ENCODE data around the gene CDK5R2.

DNA sequence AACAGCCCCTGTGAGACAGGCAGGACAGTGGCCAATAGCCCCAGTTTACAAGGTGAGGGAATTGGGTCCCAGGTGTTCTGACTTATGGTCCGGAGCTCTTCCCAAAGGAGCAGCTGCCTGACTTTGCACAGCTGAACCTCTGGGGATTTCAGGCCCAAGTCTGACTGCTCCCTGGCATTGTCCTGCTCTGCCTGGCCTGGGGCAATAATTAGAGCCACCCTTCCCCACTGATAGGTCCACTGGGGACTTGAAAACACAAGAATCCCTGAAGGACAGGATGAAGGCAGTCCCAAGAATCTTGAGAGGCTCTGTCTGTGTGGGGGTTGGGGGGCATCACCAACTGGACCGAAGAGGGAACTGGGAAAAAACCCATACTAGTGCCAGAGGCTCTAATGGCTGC lies 29.2 kb downstream of the CDK5R2 start:
- TF ChIP-seq, protein P1, sequence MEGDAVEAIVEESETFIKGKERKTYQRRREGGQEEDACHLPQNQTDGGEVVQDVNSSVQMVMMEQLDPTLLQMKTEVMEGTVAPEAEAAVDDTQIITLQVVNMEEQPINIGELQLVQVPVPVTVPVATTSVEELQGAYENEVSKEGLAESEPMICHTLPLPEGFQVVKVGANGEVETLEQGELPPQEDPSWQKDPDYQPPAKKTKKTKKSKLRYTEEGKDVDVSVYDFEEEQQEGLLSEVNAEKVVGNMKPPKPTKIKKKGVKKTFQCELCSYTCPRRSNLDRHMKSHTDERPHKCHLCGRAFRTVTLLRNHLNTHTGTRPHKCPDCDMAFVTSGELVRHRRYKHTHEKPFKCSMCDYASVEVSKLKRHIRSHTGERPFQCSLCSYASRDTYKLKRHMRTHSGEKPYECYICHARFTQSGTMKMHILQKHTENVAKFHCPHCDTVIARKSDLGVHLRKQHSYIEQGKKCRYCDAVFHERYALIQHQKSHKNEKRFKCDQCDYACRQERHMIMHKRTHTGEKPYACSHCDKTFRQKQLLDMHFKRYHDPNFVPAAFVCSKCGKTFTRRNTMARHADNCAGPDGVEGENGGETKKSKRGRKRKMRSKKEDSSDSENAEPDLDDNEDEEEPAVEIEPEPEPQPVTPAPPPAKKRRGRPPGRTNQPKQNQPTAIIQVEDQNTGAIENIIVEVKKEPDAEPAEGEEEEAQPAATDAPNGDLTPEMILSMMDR (conservative IDR thresholded peaks at IDR 0.05; ENCODE audit: low read depth, low read length), result no peak
- TF ChIP-seq EZH2 (IDR thresholded peaks at IDR 0.05; ENCODE audit: low read length, unreplicated experiment), result no peak
- no peak for TF ChIP-seq EZH2phosphoT487 (IDR thresholded peaks at IDR 0.05; ENCODE audit: borderline replicate concordance, low read length)
